GM13977 (cell line): ENCODE data around the gene TMEM100.

Source experiments
- DNase-seq: peaks from one replicate; pipeline ENCODE4 v3.0.0; 2012; ENCODE audit warnings: low spot score
- in situ Hi-C: fragments of 300-500 bp; cut with MboI; formaldehyde crosslinking; loops from one replicate; pipeline ENCODE4 v1.12.0; 2022; ENCODE audit warnings: low sequenced_read_pairs, low pct_unique_long_range_greater_than_20kb, mixed read lengths, inconsistent platforms; ENCODE audit not compliant: unreplicated experiment
- TF ChIP-seq, protein P1 (sequence below): IDR thresholded peaks from 2 replicates; pipeline ENCODE4 v1.5.1; 2012; ENCODE audit warnings: mild to moderate bottlenecking, control low read depth; ENCODE audit not compliant: insufficient read depth; ENCODE audit errors: extremely low read depth, missing control alignments

The TMEM100 gene

DNA sequence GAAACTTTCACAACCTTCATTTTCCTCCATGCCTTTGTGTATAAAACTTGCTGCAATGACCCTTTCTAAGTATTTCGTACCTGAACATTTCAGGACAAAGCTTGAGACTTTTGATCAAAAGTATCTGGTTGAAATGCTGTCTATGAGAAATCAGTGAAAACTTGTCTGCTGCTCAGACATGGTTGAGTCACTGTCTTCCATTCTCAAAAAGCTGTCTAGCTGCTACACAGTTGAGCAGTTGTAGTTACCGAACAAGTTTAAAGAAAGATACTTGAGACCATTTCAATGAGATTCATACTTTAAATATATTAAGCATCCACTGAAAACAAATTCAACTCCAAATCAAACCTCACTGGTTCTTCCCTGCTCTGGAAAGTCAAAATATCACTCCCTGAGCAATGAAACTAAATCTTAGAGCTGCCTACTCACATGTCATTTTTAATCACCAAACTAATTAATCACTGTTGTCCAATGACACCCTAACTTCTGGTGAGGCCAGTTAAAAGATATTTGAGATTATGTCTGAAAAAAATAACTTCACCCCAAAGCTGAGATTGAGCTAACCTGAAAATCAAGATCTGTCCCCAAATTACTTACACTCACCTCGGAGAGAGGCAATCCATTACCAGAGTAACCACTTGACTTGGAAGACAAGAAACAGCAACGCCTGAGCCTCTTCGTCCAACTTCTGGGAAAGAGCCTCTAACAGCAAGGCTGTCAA, 488 bp downstream of the TMEM100 start:
- DNase-seq, result no peak
- TF ChIP-seq, protein P1, sequence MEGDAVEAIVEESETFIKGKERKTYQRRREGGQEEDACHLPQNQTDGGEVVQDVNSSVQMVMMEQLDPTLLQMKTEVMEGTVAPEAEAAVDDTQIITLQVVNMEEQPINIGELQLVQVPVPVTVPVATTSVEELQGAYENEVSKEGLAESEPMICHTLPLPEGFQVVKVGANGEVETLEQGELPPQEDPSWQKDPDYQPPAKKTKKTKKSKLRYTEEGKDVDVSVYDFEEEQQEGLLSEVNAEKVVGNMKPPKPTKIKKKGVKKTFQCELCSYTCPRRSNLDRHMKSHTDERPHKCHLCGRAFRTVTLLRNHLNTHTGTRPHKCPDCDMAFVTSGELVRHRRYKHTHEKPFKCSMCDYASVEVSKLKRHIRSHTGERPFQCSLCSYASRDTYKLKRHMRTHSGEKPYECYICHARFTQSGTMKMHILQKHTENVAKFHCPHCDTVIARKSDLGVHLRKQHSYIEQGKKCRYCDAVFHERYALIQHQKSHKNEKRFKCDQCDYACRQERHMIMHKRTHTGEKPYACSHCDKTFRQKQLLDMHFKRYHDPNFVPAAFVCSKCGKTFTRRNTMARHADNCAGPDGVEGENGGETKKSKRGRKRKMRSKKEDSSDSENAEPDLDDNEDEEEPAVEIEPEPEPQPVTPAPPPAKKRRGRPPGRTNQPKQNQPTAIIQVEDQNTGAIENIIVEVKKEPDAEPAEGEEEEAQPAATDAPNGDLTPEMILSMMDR, result no peak
- in situ Hi-C loops, result no loop called here

DNA sequence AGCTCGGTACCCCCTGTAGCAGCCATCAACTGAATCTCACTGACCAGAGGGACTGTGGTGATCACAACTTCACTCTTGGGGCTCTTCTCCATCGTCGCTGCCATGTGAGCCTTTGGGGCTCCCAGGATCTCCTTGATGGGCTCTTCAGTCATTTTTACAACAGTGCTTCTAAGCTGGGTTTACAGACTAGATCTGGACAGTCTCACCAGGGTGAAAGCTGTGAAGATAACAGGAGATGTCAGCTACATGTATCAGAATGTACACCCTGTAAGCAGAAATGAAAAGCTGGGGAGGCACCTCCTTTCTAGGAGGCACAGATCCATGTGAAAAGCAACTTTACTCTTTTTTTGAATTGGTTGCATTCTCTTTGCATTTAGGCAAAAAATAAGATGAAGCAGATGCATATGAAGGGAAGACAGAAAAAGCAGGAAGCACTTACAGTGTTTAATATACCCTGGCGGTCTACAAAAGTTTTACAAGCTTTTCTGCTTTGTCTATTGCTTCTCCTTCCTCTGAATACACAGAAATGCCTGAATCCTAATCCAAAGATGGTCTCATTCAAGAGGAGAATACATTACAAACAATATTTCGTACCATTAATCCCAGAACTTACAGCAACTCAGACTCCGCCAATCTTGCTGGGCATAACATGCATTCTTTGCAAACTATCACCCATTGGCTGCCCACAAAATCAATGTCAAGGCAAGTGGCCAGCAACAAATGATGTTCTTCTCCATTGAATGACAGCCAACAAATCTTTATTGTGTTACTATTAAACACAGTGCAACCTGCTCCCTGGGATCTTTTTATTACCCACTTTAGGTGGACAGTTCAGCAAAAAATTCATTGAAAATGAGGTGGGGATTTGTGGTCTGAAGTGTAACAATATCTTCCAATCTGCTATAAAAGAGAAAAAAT, 1.5 kb downstream of the TMEM100 start:
- in situ Hi-C loops, result no loop called here
- TF ChIP-seq, protein P1, result no peak
- no peak for DNase-seq

DNA sequence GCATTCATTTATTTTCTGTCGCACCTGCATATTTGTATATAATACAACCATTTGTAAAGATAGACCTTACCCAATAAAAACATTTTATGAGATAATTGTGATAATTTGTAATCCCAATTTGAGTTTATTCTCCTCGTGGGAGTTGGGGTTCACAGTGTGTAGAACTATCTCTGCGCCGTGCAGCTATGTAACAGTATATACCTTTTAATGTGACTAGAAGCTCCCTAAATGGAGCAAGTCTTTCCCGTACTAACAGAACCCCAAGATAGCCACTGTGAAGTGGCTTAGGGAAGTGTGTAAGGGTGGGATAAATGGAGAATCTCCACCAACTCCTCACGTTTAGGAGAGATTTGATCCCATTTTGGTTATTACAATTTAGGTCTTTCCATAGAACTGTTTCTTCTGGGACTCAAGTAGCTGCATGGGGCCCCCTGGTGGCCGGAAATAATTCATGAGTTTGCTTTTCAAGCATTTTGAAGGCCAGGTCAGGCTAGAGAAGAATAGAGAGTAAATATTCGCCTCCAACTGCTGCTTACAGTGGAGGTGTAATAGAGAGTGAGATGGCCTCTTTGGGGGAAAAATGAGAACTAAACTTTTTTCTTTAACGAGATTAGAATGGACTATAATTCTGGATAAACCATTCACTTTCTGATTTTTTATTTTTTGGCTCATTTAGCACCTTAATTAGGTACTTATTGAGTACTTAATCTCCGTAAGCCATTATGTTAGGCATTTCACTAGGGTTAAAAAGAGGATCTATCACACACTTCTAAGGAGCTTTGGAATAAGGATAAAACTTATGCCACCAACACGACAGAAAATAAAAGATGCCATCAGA, 4.5 kb downstream of the TMEM100 start:
- TF ChIP-seq, protein P1, result peak; percentile 75
- DNase-seq, result peak; percentile 10
- in situ Hi-C loops, result loop anchor here (10.0 kb wide), 1 partner anchor 193 kb away; no protein-coding TSS in a partner anchor

DNA sequence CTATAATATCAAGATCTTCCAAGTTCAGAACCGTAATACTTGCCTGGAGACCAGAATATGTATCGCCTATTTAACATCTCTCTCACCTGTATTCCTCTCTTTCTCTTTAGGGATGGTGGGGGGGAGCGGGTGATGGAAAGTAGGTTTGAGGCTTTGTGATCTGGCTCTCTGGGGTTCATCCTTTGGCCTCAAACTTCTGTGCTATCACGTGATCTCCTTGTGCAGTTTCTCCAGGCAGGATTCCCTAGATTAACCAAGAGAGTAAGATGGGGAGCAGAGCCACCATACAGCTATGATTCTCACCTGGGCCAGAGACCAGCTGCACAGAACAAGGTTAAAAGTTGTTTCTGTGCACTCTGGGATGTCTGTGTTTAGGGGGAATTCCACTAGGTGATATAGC, 5.2 kb downstream of the TMEM100 start:
- in situ Hi-C loops, result loop anchor here (10.0 kb wide), 1 partner anchor 193 kb away; no protein-coding TSS in a partner anchor
- DNase-seq, result no peak
- TF ChIP-seq, protein P1, result no peak

DNA sequence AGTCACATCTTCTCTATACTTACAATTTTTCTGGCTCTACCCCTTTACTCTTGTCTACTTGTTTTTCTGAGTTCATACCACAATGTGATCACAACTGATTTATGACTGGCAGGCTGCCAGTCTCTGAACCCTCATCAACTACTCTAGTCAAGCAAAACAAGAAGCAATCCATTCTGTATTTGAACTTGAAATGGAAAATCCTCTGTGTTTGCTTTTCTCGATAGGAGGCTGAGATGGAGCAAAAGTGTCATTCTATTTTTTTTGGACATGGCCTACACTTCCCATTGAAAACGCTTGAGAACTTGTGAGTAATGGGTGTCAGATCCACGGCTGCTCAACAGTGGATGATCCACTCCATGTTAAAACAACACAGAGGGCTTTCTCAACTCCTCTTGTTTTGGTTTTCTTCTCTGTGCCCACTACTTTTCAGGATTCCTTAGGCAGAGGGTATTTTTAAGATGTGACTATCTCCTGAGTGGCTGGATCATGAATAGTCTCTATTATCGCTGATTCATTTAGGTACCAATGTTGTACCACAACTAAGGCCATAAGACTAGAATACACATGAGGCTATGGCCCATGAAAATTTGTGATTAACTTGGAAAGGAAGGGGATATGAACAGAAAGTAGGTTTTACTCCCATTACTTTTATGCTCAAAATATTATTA, 11.7 kb downstream of the TMEM100 start:
- in situ Hi-C loops, result loop anchor here (10.0 kb wide), 1 partner anchor 186 kb away; no protein-coding TSS in a partner anchor
- TF ChIP-seq, protein P1, result no peak
- DNase-seq, result no peak
